Neutrophil (primary cell): ENCODE measurements around the gene LY6G5C.
"Not testable (repeated sequence)": the region's sequence is repeated elsewhere in the genome, so short reads cannot be mapped to it uniquely, and the experiment has no call there.

ENCODE experiments used
- H3K27ac ChIP-seq: fragments of 200-600 bp; sonication (generic); 2 replicates; pipeline ENCODE4 v1.5.1; 2016; ENCODE audit warnings: mild to moderate bottlenecking, moderate library complexity
- H3K27me3 ChIP-seq: fragments of 200-600 bp; sonication (generic); 2 replicates; pipeline ENCODE4 v1.6.0; 2016; ENCODE audit warnings: mild to moderate bottlenecking
- H3K36me3 ChIP-seq: fragments of 200-600 bp; sonication (generic); 2 replicates; pipeline ENCODE4 v1.5.1; 2017
- H3K4me1 ChIP-seq, 2 experiments: fragments of 200-600 bp in 1 of 2; sonication (generic) in 1 of 2; 1 replicate in 1 of 2; 2 replicates in 1 of 2; pipeline versions ENCODE4 v1.5.1 to v1.6.1; 2013 to 2016; ENCODE audit warnings: low read depth in 1 of 2, low read length in 1 of 2, mild to moderate bottlenecking in 1 of 2, moderate library complexity in 1 of 2; ENCODE audit not compliant: control insufficient read depth in 1 of 2, insufficient read depth in 1 of 2
- H3K4me3 ChIP-seq, 2 experiments: fragments of 200-600 bp in 1 of 2; sonication (generic) in 1 of 2; 1 replicate in 1 of 2; 2 replicates in 1 of 2; pipeline ENCODE4 v1.5.1; 2013 to 2016; ENCODE audit warnings: low read depth in 1 of 2, low read length in 1 of 2, mild to moderate bottlenecking in 1 of 2, moderate library complexity in 1 of 2
- H3K9me3 ChIP-seq: fragments of 200-600 bp; sonication (generic); 2 replicates; pipeline ENCODE4 v1.5.1; 2016
- TF ChIP-seq, protein P1 (sequence below): fragments of 200-600 bp; sonication (generic); IDR thresholded peaks from 2 replicates; pipeline ENCODE4 v1.5.1; 2016; ENCODE audit warnings: antibody characterized with exemption

The LY6G5C gene

DNA sequence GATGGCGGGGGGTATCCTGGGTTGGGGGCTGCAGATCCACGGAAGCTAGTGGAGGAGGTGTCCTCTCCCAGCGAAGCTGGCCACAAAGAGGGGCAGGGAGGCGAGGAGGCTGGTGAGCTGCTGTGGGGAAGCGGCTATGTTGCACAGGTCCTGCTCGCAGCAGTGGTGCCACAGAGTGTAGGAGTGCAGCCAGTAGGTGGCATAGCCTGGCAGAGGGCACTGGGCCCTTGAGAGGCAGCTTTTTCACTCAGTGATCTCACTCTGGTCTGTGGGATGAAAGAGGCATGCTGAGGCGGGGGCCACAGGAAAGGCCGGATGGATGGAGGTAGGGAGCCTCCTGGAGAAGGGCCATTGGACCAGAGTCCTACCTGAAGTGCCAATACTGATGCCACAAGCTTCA is 31.4 kb upstream of the LY6G5C start:
- Histone ChIP-seq H3K4me1 (peaks cover 14 to 15% of the 10 kb centered on the region in 2 experiments), H3K27me3 (no peaks in the 10 kb centered on the region), H3K4me3 (no peak overlapping the region), H3K36me3 (no peaks in the 10 kb centered on the region), H3K27ac (no peak overlapping the region), H3K9me3 (no peaks in the 10 kb centered on the region)
- TF ChIP-seq, protein P1, sequence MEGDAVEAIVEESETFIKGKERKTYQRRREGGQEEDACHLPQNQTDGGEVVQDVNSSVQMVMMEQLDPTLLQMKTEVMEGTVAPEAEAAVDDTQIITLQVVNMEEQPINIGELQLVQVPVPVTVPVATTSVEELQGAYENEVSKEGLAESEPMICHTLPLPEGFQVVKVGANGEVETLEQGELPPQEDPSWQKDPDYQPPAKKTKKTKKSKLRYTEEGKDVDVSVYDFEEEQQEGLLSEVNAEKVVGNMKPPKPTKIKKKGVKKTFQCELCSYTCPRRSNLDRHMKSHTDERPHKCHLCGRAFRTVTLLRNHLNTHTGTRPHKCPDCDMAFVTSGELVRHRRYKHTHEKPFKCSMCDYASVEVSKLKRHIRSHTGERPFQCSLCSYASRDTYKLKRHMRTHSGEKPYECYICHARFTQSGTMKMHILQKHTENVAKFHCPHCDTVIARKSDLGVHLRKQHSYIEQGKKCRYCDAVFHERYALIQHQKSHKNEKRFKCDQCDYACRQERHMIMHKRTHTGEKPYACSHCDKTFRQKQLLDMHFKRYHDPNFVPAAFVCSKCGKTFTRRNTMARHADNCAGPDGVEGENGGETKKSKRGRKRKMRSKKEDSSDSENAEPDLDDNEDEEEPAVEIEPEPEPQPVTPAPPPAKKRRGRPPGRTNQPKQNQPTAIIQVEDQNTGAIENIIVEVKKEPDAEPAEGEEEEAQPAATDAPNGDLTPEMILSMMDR: no peak

DNA sequence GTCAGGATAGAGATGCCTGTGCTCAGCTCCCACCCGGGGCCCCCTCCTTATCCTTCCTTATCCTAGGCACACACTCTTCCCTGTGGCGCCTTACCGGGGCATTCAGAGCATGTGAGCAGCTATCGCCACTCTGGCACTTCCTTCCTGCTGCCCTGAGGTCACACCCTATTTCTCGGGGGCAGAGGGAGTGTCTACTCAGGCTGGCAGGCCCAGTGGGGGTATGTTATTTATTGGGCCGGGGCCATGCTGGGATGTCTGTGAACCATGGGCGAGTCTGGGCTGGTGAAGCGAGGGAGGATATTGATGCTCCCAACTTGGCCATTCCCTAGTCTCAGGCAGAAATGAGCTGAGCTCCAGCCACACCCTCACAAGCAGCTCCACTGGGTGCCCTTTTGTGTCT is 30.4 kb upstream of the LY6G5C start:
- Histone ChIP-seq H3K36me3 (no peaks in the 10 kb centered on the region), H3K4me3 (peak overlapping the region in 1 of 2 experiments; percentile 8), H3K9me3 (no peaks in the 10 kb centered on the region), H3K4me1 (peaks cover 14 to 15% of the 10 kb centered on the region in 2 experiments), H3K27me3 (no peaks in the 10 kb centered on the region), H3K27ac (peak overlapping the region; percentile 34)
- TF ChIP-seq, protein P1: no peak

DNA sequence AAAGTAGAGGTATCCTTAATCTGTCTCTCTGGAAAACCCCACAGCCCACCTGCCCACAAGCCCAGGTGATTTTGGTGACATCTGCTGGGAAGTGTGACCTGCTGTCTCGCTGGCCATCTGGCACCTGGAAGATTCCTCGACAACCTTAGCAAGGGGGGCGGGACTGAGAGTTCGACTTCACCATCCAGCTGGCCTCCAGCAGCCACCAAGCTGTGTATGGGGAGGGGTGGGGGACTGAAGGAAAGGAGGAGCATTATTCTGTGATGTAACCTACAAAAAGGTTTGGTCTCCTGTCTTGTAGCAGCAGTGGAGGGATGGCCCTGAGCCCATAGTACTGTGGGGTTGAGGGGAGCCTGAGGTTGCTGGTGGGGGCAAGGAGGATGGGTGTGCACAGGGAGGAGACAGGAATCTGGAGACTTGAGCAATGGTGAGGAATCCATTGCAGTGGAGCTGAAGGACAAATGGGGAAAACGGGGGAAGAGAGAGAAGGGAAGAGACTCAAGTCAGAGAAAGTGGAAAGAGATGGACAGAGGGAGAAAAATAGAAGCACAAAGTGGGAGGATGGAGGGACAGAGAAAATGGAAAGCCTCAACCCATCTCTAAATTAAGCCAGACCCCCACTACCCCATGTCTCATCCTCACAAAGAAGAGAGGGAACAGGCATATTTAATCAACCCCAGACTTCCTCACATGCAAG is 29.8 kb upstream of the LY6G5C start:
- Histone ChIP-seq H3K27ac (peak overlapping the region; percentile 34), H3K9me3 (no peaks in the 10 kb centered on the region), H3K4me1 (peaks cover 14 to 15% of the 10 kb centered on the region in 2 experiments), H3K36me3 (no peaks in the 10 kb centered on the region), H3K4me3 (peak overlapping the region in 1 of 2 experiments; percentile 8), H3K27me3 (no peaks in the 10 kb centered on the region)
- TF ChIP-seq, protein P1: no peak

DNA sequence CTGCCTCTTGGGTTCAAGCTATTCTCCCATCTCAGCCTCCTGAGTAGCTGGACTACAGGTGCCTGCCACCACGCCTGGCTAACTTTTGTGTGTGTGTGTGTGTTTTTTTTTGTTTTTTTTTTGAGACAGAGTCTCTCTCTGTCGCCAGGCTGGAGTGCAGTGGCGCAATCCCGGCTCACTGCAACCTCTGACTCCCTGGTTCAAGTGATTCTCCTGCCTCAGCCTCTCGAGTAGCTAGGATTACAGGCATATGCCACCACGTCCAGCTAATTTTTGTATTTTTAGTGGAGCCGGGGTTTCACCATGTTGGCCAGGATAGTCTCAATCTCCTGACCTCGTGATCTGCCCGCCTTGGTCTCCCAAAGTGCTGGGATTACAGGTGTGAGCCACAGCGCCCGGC is 28.3 kb upstream of the LY6G5C start:
- H3K4me1 ChIP-seq: peaks cover 14 to 15% of the 10 kb centered on the region in 2 experiments
- H3K4me3 ChIP-seq, H3K27ac ChIP-seq, H3K27me3 ChIP-seq, H3K36me3 ChIP-seq, H3K9me3 ChIP-seq: not testable (repeated sequence)

DNA sequence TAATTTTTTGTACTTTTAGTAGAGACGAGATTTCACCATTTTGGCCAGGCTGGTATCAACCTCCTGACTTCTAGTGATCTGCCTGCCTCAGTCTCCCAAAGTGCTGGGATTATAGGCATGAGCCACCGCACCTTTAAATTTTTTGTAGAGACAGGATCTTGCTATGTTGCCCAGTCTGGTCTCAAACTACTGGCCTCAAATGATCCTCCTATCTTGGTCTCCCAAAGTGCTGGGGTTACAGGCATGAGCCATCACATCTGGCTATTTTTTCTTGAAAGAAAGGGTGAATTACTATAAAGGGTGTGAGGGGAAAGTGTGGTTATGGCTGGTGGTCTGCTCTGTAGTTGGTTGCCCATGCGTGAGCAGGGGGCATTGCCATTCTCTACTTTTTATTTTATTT is 27.4 kb upstream of the LY6G5C start:
- H3K4me3 ChIP-seq: no peak overlapping the region
- H3K9me3 ChIP-seq: no peaks in the 10 kb centered on the region
- no peaks in the 10 kb centered on the region for H3K27me3 ChIP-seq
- H3K36me3 ChIP-seq: no peaks in the 10 kb centered on the region
- H3K4me1 ChIP-seq: peaks cover 21 to 23% of the 10 kb centered on the region in 2 experiments
- TF ChIP-seq, protein P1: no peak
- H3K27ac ChIP-seq: no peak overlapping the region

DNA sequence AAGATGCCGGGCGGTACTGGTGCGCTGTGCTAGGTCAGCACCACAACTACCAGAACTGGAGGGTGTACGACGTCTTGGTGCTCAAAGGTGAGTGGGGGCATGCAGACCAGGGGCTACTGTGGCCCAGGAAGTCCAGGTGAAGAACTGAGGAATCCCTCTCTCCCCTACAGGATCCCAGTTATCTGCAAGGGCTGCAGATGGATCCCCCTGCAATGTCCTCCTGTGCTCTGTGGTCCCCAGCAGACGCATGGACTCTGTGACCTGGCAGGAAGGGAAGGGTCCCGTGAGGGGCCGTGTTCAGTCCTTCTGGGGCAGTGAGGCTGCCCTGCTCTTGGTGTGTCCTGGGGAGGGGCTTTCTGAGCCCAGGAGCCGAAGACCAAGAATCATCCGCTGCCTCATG is 26.8 kb upstream of the LY6G5C start:
- Histone ChIP-seq H3K4me1 (peaks cover 21 to 23% of the 10 kb centered on the region in 2 experiments), H3K4me3 (no peak overlapping the region), H3K9me3 (no peaks in the 10 kb centered on the region), H3K27me3 (no peaks in the 10 kb centered on the region), H3K36me3 (no peaks in the 10 kb centered on the region), H3K27ac (no peak overlapping the region)
- TF ChIP-seq, protein P1: no peak
